Smooth muscle cell (in vitro differentiated cells): ENCODE data around the gene GRAMD1B. TPM values are rescaled to one million over a fixed set of nuclear protein-coding genes. Genes with fewer than 3 reads are reported as not detected.
A peak's percentile ranks its signal among the peaks of the same experiment; 100 is the strongest.

Experiments used
- DNase-seq: peaks from one replicate; lab custom pipeline; 2025; ENCODE audit not compliant: unreplicated experiment; lab: John Stamatoyannopoulos, UW
- H2AFZ ChIP-seq: fragments of 200-600 bp; sonication (generic); 2 replicates; pipeline ENCODE4 v1.6.0; 2016; ENCODE audit warnings: antibody characterized with exemption, low read depth, mild to moderate bottlenecking
- H3F3A ChIP-seq: fragments of 200-600 bp; sonication (generic); 2 replicates; pipeline ENCODE4 v1.6.0; 2017; ENCODE audit warnings: antibody characterized with exemption, low read depth
- H3K27ac ChIP-seq: fragments of 200-600 bp; sonication (generic); 2 replicates; pipeline ENCODE4 v1.5.1; 2016; ENCODE audit warnings: low read depth, mild to moderate bottlenecking
- H3K27me3 ChIP-seq: fragments of 200-600 bp; sonication (generic); 2 replicates; pipeline ENCODE4 v1.6.1; 2016; ENCODE audit warnings: low read depth, mild to moderate bottlenecking
- H3K36me3 ChIP-seq: fragments of 200-600 bp; sonication (generic); 2 replicates; pipeline ENCODE4 v1.5.1; 2016; ENCODE audit warnings: low read depth
- H3K4me1 ChIP-seq: fragments of 200-600 bp; sonication (generic); 2 replicates; pipeline ENCODE4 v1.5.1; 2016; ENCODE audit warnings: low read depth
- H3K4me2 ChIP-seq: fragments of 200-600 bp; sonication (generic); 2 replicates; pipeline ENCODE4 v1.6.0; 2016; ENCODE audit warnings: mild to moderate bottlenecking
- H3K4me3 ChIP-seq: fragments of 200-600 bp; sonication (generic); 2 replicates; pipeline ENCODE4 v1.5.1; 2016; ENCODE audit warnings: mild to moderate bottlenecking
- H3K79me2 ChIP-seq: fragments of 200-600 bp; sonication (generic); 2 replicates; pipeline ENCODE4 v1.6.0; 2016; ENCODE audit warnings: low read depth, mild to moderate bottlenecking
- H3K9ac ChIP-seq: fragments of 200-600 bp; sonication (generic); 2 replicates; pipeline ENCODE4 v1.6.0; 2016; ENCODE audit warnings: low read depth
- H3K9me3 ChIP-seq: fragments of 200-600 bp; sonication (generic); replicated peaks from 2 replicates; pipeline ENCODE4 v1.5.1; 2016; ENCODE audit warnings: low read depth
- H4K20me1 ChIP-seq: fragments of 200-600 bp; sonication (generic); 2 replicates; pipeline ENCODE4 v1.6.0; 2016; ENCODE audit warnings: low read depth
- CTCF ChIP-seq: fragments of 200-600 bp; sonication (generic); IDR thresholded peaks from 2 replicates; pipeline ENCODE4 v1.5.1; 2017; ENCODE audit warnings: borderline replicate concordance, mild to moderate bottlenecking, antibody characterized with exemption; ENCODE audit not compliant: insufficient read depth, poor library complexity, severe bottlenecking
- WGBS: methylation state at CpG from one replicate; pipeline ENCODE4 v1.1.7; 2016; ENCODE audit warnings: low lambda C conversion rate; 5-methylcytosine and 5-hydroxymethylcytosine counted together
- polyA plus RNA-seq: library from polyadenylated mRNA; unstranded; fragments of >200 nt; fragmentation: Nextera tagmentation; extraction: Ambion mirVana; gene quantifications from 2 replicates; pipeline ENCODE4 v1.2.1, GENCODE V29; 2016
- total RNA-seq: library from RNA; depleted of rRNA; stranded (reverse); fragments of >200 nt; gene quantifications from 2 replicates; pipeline ENCODE4 v1.2.3, GENCODE V29; 2014

The GRAMD1B gene
- total and polyA plus RNA-seq, 2 experiments from 2014 or later: 2.4 to 3.4 TPM

GRCh38 chr11:123418351-123419114 lies 11.5 kb upstream of the GRAMD1B start:
- no peak overlapping the region for H3K9ac ChIP-seq
- H3K27me3 ChIP-seq: peaks cover 24% of the 10 kb centered on the region
- H3K36me3 ChIP-seq: no peaks in the 10 kb centered on the region
- H4K20me1 ChIP-seq: no peaks in the 10 kb centered on the region
- 89% methylated on average over 4 of the region's 4 CpGs for WGBS
- no peak overlapping the region for H3K4me2 ChIP-seq
- H3K4me3 ChIP-seq: no peak overlapping the region
- no peak overlapping the region for H3K27ac ChIP-seq
- no peaks in the 10 kb centered on the region for H3K79me2 ChIP-seq
- H2AFZ ChIP-seq: no peak overlapping the region
- DNase-seq: no peak
- no peak for TF ChIP-seq CTCF
- no peaks in the 10 kb centered on the region for H3K9me3 ChIP-seq
- H3F3A ChIP-seq: no peaks in the 10 kb centered on the region
- H3K4me1 ChIP-seq: no peaks in the 10 kb centered on the region

- Histone ChIP-seq H3F3A (no peaks in the 10 kb centered on the region), H3K9me3 (no peaks in the 10 kb centered on the region), H3K27me3 (peaks cover 38% of the 10 kb centered on the region), H3K27ac (no peak overlapping the region), H4K20me1 (no peaks in the 10 kb centered on the region), H3K79me2 (no peaks in the 10 kb centered on the region), H3K4me3 (no peak overlapping the region), H2AFZ (no peak overlapping the region), H3K4me1 (no peaks in the 10 kb centered on the region), H3K9ac (no peak overlapping the region), H3K4me2 (no peak overlapping the region), H3K36me3 (no peaks in the 10 kb centered on the region)
- no peak for DNase-seq
- whole genome bisulfite sequencing: 89% methylated on average over 4 of the region's 4 CpGs
- no peak for TF ChIP-seq CTCF
These were observed 10.2 kb upstream of the GRAMD1B start for GRCh38 chr11:123419731-123420452.

- Histone ChIP-seq H3K36me3 (no peaks in the 10 kb centered on the region), H3K4me1 (peaks cover 9% of the 10 kb centered on the region), H3K79me2 (no peaks in the 10 kb centered on the region), H3F3A (no peaks in the 10 kb centered on the region), H3K4me2 (no peak overlapping the region), H3K27ac (no peak overlapping the region), H3K27me3 (peaks cover 45% of the 10 kb centered on the region), H3K9me3 (no peaks in the 10 kb centered on the region), H3K4me3 (peak overlapping the region; percentile 23), H3K9ac (no peak overlapping the region), H2AFZ (no peak overlapping the region), H4K20me1 (no peaks in the 10 kb centered on the region)
- no peak for DNase-seq
- WGBS: 72% methylated on average over 1 of the region's 1 CpG
- TF ChIP-seq CTCF: no peak
These were observed 8.5 kb upstream of the GRAMD1B start for GRCh38 chr11:123421589-123421988.
